Fibroblast of skin of right quadriceps (primary cell): ENCODE measurements around the gene HIF1A.
"Not testable (repeated sequence)": the region's sequence is repeated elsewhere in the genome, so short reads cannot be mapped to it uniquely, and the experiment has no call there.

ENCODE experiments used
- DNase-seq: peaks from one replicate; pipeline ENCODE4 v3.0.0-alpha.2; 2013

The HIF1A gene

GRCh38 chr14:61675291-61675690 is 20.0 kb upstream of the HIF1A start:
- no peak for DNase-seq

- no peak for DNase-seq
Measured at GRCh38 chr14:61677479-61677878, 17.8 kb upstream of the HIF1A start.

DNA sequence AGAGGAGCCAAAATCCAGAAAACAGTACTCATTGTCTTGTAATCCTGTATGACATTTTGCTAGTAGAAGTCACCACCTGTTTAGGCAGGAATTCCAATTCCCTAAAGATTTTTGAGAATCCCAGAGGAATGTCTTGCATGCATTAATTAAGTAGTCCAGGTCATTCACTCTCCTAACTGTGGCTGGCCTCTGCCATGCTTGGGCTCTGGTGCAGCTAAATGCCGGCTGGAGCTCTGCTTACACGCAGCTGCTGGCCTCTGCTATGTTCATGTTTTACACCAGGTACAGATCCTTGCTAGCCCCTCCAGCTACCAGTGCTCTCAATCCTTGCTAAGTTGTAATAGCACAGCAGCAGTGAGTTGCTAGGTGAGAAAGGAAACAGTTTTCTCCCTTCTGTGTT is 16.3 kb upstream of the HIF1A start:
- peak; percentile 47 for DNase-seq

DNA sequence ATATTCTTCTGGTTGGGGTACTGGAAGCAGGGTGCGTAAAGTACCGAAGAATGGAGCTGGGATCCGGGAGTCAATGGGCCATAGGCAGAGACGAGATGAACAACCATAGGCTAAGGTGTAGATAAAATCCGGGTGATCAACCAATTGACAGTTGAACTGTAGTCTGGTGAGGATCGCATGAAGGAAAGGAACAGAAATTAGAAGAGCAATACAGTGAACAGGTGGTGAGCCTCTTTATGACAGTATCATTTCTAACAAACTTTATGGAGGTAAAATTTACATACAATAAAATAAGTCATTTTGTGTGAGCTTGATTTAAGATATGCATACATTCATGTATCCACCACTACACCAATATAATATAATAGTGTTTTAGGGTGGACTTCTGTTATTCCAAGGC is 13.9 kb upstream of the HIF1A start:
- DNase-seq, result no peak

DNA sequence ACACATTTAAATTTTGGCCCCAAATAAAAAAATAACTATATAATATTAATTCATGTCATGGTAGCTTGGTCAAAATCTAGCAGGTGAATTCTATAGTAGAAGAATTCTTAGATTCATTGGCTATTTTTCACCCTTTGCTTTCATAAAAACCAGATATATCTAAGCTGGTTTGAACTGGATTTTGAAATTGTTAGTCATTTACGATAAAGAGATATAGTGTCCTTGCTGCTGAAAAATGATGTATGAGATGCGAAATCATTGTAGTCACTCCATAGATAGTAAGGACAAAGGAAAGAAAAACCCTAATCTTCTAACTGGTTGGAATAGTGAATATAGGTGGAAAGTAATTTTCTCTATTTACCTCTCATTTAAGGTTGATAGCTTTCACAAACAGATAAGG is 12.2 kb upstream of the HIF1A start:
- DNase-seq, result no peak

GRCh38 chr14:61690039-61690438 is 5.3 kb upstream of the HIF1A start:
- DNase-seq, result no peak

- DNase-seq, result no peak
Measured at GRCh38 chr14:61690982-61691381, 4.3 kb upstream of the HIF1A start.

GRCh38 chr14:61691495-61691894 is 3.8 kb upstream of the HIF1A start:
- no peak for DNase-seq

DNA sequence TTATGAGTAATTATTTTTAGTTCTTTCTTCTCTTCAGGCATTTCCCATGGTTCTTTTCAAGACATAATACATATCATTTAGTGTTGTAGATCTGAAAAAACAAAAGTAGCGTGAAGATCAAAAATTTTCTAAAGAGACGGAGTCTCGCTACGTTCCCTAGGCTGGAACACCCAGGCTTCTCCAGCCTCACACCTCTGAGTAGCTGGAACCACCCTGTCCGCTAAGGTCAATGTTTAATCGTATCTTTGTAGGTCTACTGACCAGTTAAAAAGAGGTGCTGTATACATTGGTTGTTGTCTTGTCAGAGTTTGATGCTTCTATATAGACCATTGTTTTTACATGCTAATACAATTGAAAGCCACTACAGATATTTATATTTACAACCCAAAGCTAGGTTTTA is 1.3 kb upstream of the HIF1A start:
- DNase-seq, result no peak

DNA sequence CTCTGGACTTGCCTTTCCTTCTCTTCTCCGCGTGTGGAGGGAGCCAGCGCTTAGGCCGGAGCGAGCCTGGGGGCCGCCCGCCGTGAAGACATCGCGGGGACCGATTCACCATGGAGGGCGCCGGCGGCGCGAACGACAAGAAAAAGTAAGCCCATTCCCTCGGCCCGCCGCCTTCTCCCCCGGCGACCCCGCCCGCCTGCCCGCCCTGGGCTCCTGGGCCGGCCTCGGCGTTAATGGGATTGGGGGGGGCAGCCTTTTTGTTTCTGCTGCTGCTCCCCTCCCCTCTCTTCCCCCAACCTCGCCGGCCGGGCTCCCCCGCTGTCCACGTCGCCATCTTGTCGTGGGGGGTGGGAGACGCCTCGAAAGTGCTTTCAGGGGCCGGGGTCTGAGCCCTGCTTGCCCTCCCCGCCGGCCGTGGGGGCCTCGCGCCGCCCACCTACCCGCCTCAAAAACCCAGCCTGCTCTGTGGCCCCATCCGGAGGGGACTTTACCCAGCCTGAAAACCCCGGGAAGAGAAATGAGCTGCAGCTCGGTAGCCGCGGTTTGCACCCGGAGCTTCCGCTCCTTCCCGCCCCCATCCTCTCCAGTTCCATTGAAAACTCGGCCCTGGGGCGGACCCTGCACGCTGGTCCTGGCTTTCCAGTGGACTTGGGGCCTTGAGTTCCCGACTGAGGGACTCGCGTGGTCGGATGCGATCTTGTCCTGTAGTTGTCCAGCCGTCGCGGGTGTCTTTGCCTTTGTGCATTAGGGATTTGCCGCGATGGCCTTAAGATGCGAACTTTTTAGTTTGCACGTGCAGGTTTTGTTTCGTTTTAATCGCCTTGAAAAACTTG is 598 bp downstream of the HIF1A start:
- DNase-seq, result peak; percentile 62

DNA sequence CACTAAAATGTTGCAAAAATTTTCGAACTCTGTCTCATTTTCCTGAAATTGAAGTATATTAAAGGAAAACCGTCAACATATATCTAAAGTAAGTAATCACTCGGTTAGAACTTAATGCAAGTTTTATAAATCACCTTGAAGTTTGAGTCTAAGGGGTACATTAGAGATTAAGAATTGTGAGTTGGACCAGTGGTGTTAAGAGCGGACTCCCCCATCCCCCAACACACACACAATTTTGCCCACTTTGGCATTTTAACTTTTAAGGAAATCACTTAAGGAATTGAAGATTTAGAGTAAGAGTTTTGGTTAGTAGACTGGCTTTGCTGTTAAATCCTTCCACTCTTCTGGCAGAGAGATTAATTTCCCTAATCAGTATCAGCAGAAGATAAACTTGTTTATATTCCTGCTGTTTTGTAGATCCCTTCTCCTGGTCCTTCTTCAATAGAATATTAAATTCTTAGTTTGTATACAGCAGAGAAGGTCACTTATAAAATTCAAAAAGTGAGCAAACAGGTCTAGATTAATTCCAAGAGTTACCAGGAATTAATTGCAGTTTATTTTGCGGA is 1.5 kb downstream of the HIF1A start:
- peak; percentile 24 for DNase-seq

GRCh38 chr14:61698206-61698980 is 3.1 kb downstream of the HIF1A start:
- no peak for DNase-seq

DNA sequence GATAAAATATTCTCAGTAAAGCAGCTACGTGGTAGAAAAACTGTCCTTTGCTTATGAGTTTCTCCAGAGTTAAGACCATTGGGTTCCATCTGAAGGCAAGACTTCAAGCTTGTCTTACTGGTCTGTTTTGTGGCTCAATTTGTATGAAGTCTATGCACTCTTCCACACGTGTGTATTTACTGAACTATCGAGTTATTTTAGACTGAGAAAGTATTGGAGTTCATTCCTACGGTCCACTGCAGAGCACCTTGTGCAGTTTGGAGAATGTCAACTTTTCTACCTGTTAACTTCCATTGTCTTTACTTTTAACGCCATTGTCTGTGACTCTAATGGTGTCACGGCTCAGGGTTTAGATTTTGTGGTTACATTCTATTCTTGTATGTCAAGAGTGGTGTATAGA is 3.7 kb downstream of the HIF1A start:
- no peak for DNase-seq

- no peak for DNase-seq
Measured at GRCh38 chr14:61700104-61700886, 5.0 kb downstream of the HIF1A start.

GRCh38 chr14:61701946-61702345 is 6.6 kb downstream of the HIF1A start:
- no peak for DNase-seq

- DNase-seq, result no peak
Measured at GRCh38 chr14:61703342-61704129, 8.2 kb downstream of the HIF1A start.

- no peak for DNase-seq
Measured at GRCh38 chr14:61704554-61704953, 9.2 kb downstream of the HIF1A start.

DNA sequence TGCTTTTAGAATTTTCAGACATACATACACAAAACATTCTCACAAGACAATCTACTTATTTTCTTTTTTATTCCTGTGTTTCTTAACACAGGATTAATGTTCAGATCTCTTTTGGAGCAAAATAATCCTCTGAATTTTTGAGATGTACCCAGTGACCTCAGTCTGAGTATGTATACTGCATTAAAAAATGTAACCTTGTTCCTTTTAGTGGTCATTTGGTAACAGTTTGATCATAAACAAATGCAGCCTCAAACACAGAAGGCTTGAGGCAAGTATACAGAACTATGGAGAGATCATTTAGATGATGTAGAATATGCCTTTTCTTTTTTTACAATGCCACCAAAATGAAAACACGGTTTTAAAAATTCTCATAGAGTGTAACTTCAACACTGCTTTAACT is 9.7 kb downstream of the HIF1A start:
- no peak for DNase-seq

DNA sequence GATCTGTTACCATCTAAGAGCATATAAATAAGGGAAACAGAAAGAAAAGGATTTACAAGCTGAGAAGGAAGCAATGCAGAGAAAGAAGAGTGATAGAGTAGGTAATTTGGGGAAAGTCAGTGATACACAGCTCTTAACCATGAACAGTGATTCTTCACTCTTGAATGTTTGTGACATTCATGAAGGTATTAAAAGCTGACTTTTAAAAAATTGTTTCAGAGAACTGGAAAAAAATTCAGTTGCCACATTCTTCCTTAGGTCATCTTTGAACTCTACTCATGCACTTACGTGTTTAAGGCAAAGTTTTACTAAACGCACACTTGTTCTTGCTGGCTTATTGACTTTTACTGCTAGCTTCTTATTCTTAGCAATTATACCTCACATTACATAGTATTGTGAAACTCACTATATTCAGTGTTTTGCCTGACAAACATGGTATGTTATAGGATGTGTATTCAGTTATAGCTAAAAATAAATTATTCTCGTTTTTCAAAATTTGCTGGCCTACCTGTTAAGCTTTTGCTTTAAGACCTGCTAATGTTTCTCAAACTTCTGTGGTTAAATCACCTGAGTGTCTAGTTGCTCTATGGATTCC is 10.9 kb downstream of the HIF1A start:
- DNase-seq, result no peak

- DNase-seq, result not testable (repeated sequence)
Measured at GRCh38 chr14:61707774-61708173, 12.5 kb downstream of the HIF1A start.

GRCh38 chr14:61708693-61709092 is 13.4 kb downstream of the HIF1A start:
- DNase-seq, result not testable (repeated sequence)
